ENCODE data around the gene PDZD2.

Gene PDZD2

DNA sequence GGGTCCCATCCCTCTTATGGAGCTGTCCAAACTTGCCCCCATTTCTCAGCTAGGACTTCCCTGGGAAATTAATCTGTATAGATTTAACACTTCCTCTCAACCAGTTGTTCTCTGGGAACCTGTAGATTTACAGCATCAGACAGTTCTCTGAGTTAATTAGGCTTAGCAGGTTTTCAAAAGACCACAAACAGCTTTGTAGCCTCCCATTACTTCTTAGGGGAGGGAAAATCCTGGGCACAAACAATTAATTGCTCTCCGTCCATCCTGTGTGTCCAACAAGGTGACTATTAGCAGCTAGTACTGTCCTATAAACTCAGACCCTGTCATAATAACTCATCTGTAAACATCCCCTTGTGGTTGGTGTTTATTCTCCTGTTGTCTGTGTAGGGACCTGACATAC lies 337.2 kb downstream of the PDZD2 start:
- H3K27me3 ChIP-seq (ENCODE audit: insufficient read depth, low read length, poor library complexity, severe bottlenecking) = no peaks in the 10 kb centered on the region
- H3K4me2 ChIP-seq (ENCODE audit: low read depth, low read length, poor library complexity, severe bottlenecking) = no peak overlapping the region
- no peaks in the 10 kb centered on the region for H3K4me1 ChIP-seq (ENCODE audit: insufficient read depth, low read length, poor library complexity, severe bottlenecking)
- TF ChIP-seq EZH2phosphoT487 (IDR thresholded peaks at IDR 0.05; ENCODE audit: borderline replicate concordance) = no peak
- no peak for TF ChIP-seq CTCF (conservative IDR thresholded peaks at IDR 0.05; ENCODE audit: low read length)
- H3K36me3 ChIP-seq (ENCODE audit: insufficient read depth, low read length) = no peaks in the 10 kb centered on the region
- H3K9ac ChIP-seq (ENCODE audit: low read depth, low read length, poor library complexity, severe bottlenecking) = no peak overlapping the region
- no peaks in the 10 kb centered on the region for H3K9me3 ChIP-seq (ENCODE audit: insufficient read depth, low read depth, low read length)
- no peaks in the 10 kb centered on the region for H3F3A ChIP-seq (ENCODE audit: low read depth)
- H3K9me2 ChIP-seq (replicated peaks; ENCODE audit: low read depth, low read length) = no peaks in the 10 kb centered on the region
- no peaks in the 10 kb centered on the region for H4K20me1 ChIP-seq (ENCODE audit: insufficient read depth, low read length, poor library complexity, severe bottlenecking)
- no peaks in the 10 kb centered on the region for H3K79me2 ChIP-seq (ENCODE audit: insufficient read depth, low read length)
- no peak overlapping the region for H3K4me3 ChIP-seq (ENCODE audit: low read length, poor library complexity, severe bottlenecking)
- H2AFZ ChIP-seq (ENCODE audit: low read length) = no peak overlapping the region

DNA sequence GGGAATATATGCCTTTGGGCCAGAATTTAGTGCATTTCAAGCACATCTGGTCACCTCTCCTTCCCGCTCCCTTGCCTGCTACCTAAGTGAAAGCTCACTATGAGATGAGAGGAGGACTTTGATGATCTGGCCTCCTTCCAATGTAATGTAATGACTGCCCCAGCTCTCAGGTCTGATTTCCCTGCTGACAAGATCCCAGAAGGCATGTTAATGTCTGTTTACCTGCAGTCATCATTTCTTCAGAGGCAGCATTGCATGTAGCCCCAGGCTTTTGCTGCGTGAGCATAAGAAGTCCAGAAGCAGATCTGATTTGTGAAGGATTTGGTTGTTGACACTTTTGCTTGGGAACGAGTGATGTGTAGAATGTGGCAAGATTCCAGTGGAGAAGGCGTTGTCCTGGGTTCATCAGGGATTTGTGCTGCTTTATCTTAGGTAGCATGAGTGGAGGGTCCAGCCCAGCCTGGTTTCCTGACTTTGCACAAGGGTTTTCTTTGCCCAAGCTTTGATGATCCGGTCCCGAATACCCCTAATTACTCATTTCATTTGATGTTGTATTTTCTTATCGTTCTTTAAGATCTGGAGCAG lies 342.5 kb downstream of the PDZD2 start:
- H3K79me2 ChIP-seq (ENCODE audit: insufficient read depth, low read length) = no peaks in the 10 kb centered on the region
- H3K9me3 ChIP-seq (ENCODE audit: insufficient read depth, low read depth, low read length) = no peaks in the 10 kb centered on the region
- H3K9me2 ChIP-seq (replicated peaks; ENCODE audit: low read depth, low read length) = no peaks in the 10 kb centered on the region
- no peak overlapping the region for H3K4me2 ChIP-seq (ENCODE audit: low read depth, low read length, poor library complexity, severe bottlenecking)
- no peaks in the 10 kb centered on the region for H4K20me1 ChIP-seq (ENCODE audit: insufficient read depth, low read length, poor library complexity, severe bottlenecking)
- H2AFZ ChIP-seq (ENCODE audit: low read length) = no peak overlapping the region
- H3K4me3 ChIP-seq (ENCODE audit: low read length, poor library complexity, severe bottlenecking) = no peak overlapping the region
- H3K9ac ChIP-seq (ENCODE audit: low read depth, low read length, poor library complexity, severe bottlenecking) = no peak overlapping the region
- H3K4me1 ChIP-seq (ENCODE audit: insufficient read depth, low read length, poor library complexity, severe bottlenecking) = no peaks in the 10 kb centered on the region
- no peaks in the 10 kb centered on the region for H3K27me3 ChIP-seq (ENCODE audit: insufficient read depth, low read length, poor library complexity, severe bottlenecking)
- H3F3A ChIP-seq (ENCODE audit: low read depth) = no peaks in the 10 kb centered on the region
- no peaks in the 10 kb centered on the region for H3K36me3 ChIP-seq (ENCODE audit: insufficient read depth, low read length)
- no peak for TF ChIP-seq EZH2phosphoT487 (IDR thresholded peaks at IDR 0.05; ENCODE audit: borderline replicate concordance)
- TF ChIP-seq CTCF (conservative IDR thresholded peaks at IDR 0.05; ENCODE audit: low read length) = no peak

DNA sequence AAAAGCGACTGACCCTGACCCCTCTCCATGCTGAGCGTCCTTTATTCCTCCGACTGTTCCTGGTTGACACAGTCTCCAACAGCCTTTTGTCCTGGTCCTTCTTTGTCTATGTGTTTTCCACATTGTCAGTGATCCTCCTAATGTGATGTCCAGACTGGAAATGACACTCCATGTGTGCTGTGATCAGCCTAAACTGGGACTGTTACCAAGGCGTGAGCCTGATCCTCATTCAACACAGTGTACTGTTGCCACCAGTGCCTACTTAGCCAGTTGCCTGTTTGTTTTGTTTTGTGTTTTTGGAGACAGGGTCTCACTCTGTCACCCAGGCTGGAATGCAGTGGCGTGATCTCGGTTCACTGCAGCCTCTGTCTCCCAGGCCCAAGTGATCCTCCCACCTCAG lies 343.1 kb downstream of the PDZD2 start:
- TF ChIP-seq CTCF (conservative IDR thresholded peaks at IDR 0.05; ENCODE audit: low read length) = no peak
- TF ChIP-seq EZH2phosphoT487 (IDR thresholded peaks at IDR 0.05; ENCODE audit: borderline replicate concordance) = no peak
- Histone ChIP-seq H3K9me2 (replicated peaks; ENCODE audit: low read depth, low read length) (no peaks in the 10 kb centered on the region), H3K9ac (ENCODE audit: low read depth, low read length, poor library complexity, severe bottlenecking) (no peak overlapping the region), H3F3A (ENCODE audit: low read depth) (no peaks in the 10 kb centered on the region), H3K4me3 (ENCODE audit: low read length, poor library complexity, severe bottlenecking) (no peak overlapping the region), H4K20me1 (ENCODE audit: insufficient read depth, low read length, poor library complexity, severe bottlenecking) (no peaks in the 10 kb centered on the region), H3K4me2 (ENCODE audit: low read depth, low read length, poor library complexity, severe bottlenecking) (no peak overlapping the region), H3K27me3 (ENCODE audit: insufficient read depth, low read length, poor library complexity, severe bottlenecking) (no peaks in the 10 kb centered on the region), H3K36me3 (ENCODE audit: insufficient read depth, low read length) (no peaks in the 10 kb centered on the region), H2AFZ (ENCODE audit: low read length) (no peak overlapping the region), H3K9me3 (ENCODE audit: insufficient read depth, low read depth, low read length) (no peaks in the 10 kb centered on the region), H3K4me1 (ENCODE audit: insufficient read depth, low read length, poor library complexity, severe bottlenecking) (no peaks in the 10 kb centered on the region), H3K79me2 (ENCODE audit: insufficient read depth, low read length) (no peaks in the 10 kb centered on the region)

Measured in Loucy (cell line).